ENCODE measurements around the gene MYRF.

MYRF gene

DNA sequence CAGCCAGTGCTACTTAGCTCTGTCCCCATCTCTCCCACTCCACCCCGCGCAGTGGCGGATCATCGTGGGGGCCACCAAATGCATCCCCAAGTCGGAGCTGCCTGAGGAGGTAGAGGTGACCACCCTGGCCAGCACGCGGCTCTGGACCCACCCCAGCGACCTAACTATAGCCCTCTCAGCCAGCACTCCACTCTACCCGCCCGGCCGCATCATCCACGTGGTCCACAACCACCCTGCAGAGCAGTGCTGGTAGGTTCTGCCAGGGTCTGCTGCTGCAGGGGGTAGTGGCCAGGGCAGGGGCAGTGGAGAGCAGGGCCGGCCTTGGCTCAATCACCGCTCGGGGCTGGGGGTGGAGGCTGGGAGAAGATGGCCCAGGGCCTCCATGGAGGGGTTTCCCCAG is 13.0 kb upstream of the MYRF start:
- no peak for DNase-seq (ENCODE audit: low read depth in 3 of 3)

DNA sequence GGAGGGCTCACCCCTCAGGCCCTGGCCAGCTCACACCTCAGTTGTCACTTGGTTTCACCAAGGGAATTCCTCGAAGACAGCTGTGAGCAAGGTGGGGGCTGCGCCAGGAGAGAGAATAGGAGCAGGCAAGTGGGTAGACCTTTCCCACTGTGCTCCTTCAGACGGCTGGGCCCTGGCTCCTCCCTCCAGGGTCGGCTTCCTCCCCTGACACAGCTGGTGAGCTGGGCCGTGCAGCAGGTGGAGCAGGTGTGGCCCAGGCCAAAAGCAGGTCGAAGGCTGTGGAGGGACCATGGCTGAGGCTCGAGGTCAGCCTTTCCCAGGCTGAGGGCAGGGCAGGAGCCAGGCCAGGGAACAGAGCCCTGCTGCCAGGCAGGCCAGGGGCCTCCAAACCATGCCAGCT is 12.5 kb upstream of the MYRF start:
- DNase-seq (ENCODE audit: low read depth in 3 of 3) = no peak

DNA sequence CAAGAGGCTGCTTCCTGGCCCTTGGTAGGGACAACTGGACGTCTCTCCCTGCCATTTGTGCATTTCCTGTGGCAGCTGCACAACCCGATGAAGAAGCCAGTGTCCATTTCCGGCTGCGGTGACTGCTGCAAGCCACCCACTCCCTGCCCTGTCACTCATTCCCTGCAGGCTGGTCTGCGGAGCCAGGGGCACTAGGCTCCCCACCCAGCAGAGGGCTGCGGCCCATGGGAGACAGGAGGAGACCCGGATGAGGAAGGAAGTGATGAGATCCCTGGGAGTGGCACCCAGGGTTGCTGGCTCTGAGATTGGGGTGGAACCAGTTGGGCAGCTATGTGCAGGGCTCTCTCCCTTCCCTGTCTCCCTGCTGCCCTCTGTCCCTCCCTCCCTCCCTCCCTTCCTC is 10.0 kb upstream of the MYRF start:
- no peak for DNase-seq (ENCODE audit: low read depth in 3 of 3)

DNA sequence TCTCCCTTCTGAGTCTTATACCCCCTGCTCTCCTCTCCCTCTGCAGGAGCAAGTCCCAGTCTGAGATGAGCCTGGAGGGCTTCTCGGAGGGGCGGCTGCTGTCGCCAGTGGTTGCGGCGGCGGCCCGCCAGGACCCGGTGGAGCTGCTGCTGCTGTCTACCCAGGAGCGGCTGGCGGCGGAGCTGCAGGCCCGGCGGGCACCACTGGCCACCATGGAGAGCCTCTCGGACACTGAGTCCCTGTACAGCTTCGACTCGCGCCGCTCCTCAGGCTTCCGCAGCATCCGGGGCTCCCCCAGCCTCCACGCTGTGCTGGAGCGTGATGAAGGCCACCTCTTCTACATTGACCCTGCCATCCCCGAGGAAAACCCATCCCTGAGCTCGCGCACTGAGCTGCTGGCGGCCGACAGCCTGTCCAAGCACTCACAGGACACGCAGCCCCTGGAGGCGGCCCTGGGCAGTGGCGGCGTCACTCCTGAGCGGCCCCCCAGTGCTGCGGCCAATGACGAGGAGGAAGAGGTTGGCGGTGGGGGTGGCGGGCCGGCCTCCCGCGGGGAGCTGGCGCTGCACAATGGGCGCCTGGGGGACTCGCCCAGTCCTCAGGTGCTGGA is 8.8 kb upstream of the MYRF start:
- no peak for DNase-seq (ENCODE audit: low read depth in 3 of 3)

DNA sequence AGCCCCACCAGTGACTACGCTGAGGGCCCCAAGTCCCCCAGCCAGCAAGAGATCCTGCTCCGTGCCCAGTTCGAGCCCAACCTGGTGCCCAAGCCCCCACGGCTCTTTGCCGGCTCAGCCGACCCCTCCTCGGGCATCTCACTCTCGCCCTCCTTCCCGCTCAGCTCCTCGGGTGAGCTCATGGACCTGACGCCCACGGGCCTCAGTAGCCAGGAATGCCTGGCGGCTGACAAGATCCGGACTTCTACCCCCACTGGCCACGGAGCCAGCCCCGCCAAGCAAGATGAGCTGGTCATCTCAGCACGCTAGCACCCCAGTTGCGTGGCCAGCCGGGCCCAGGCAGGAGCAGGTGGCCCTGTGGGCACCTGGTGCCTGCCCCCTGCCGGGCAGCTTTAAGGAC is 8.3 kb upstream of the MYRF start:
- DNase-seq (ENCODE audit: low read depth in 3 of 3) = no peak

DNA sequence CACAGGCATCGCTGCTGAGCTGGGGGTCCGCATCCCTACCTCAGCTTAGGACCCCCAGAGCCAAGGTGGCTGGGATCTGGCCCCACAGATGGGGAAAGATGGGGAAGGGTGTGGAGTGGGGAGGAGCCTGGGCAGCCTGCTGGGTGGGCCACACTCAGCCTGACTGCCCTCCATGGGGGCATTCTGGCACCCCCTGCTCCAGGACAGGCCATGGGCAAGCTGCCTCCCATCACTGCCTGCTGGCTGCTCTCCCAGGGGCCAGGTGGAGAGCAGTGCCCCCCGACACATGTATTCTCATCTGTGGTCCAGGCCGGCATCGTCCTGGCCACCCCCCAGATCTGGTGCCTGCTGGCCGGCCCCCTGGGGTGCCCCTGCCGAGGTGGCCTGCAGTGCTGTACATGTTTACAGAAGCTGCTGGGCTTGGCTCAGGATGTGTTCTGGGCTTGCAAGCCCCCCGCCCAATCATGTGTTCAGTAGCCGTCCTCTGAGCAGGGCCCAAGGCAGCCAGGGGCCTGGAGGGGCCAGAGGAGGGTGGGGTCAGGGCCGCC is 7.8 kb upstream of the MYRF start:
- no peak for DNase-seq (ENCODE audit: low read depth in 3 of 3)

DNA sequence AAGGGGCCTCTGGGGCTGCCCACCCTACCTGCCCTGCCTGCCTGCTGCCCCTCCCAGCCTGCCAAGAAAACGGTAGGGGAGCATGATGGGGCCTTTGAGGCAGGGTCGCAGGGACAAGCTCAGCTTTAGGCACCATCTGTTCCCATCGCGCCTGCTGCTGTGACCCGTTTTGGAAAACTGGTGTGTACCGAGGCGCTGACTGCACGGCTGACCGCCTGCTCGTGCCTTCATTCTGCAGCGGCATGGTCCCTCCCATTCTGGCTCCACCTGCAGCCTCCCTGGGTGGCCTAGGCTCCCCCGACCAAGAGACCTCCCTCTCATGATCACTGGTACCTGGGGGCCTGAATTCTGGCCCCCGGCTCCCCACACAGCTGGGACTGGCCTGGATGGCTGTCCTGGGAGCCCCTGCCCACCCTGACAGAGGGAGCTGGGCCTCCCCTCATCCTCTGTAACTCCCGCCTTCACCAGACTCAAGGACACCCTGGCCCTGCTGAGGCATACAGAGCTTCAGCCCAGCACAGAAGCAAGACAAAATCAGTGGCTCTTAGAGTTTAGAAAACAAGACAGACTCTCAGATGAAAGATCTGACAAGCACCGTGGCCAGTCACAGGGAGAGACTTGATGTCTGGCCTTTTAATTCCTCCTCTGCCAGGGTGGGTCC is 6.5 kb upstream of the MYRF start:
- no peak for DNase-seq (ENCODE audit: low read depth in 3 of 3)

DNA sequence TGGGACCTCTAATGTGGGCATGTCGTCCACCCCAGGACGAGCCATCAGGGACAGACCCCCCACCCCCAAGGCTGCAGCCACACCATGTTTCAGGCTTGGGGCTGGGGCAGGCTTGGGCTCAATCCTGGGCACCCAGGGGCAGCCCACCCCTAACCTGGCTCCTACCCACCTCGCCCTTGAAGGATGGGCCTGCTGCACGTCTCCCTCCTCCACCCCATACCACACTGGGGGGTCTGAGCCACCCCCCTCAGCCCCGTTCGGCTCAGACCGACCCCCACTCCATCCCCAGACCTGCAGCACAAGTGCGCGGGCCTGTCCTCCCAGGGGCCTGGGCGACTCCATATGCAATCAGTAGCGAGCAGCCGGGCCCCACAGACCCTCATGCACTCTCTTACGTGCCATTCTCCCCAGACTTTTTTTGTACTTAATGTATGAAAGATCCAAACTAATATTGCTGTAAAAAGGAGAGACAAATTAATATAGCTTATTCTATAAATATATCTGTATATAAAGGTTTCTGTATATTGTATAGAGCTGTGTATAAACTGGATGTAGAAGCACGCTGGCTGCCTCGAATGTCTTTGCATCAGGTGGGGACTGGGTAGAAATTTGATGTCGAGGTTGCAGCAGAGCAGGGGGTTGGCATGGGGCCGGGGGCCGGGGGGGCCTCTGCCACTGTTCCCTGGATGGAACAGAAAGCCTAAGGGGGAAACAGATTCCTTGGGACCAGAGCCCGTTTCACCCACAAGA is 5.8 kb upstream of the MYRF start:
- no peak for DNase-seq (ENCODE audit: low read depth in 3 of 3)

DNA sequence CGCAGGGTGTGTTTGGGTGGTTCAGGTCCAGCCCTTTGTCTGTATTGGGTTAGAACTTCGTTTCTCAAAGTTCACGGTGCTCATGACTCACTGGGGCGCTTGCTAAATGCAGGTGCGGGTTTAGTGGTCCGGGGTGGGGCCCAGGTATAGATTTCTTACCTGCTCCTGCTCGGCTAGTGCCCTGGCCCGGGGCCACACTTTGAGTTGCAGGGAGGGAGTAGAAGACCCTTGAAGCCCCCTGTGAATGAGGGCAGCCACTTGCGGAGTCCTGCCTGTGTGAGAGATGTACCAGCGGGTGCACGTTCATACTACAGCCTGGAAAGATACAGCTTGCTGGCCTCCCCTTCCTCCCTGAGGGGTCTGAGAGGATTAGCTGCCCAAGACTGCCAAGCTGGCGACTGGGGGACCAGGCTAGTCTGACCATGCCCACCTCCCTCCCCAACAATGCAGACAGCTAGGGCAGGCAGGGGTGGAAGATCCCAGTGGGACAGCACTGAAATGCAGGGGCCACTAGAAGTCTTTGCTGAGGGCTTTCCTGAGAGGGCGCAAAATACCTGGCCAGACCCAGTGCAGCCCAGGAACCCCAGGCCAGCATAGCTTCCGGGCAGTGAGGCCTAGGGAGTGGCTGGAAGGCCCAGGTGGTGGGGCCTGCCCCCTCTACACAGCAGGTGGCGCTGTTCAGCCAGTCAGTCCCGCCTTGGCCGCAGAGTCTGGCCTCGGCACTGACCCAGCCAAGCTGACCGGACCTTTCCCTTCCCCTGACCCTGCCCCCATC is 5.1 kb upstream of the MYRF start:
- no peak for DNase-seq (ENCODE audit: low read depth in 3 of 3)

DNA sequence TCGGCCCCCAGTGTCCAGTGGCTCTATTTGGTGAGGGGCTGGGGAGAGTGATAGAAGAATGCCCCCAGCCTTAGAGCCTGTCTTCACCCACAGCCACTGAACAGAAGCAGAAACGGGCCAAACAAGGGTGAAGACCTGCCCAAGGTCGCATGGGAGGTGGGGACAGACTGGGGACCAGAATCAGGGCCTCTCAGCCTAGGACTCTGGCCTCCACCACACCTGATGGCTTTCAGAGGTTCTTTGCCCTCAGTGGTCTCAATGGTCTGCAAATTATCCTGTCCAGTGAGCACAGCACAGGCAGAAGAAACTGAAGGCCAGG is 4.5 kb upstream of the MYRF start:
- DNase-seq (ENCODE audit: low read depth in 3 of 3) = no peak

DNA sequence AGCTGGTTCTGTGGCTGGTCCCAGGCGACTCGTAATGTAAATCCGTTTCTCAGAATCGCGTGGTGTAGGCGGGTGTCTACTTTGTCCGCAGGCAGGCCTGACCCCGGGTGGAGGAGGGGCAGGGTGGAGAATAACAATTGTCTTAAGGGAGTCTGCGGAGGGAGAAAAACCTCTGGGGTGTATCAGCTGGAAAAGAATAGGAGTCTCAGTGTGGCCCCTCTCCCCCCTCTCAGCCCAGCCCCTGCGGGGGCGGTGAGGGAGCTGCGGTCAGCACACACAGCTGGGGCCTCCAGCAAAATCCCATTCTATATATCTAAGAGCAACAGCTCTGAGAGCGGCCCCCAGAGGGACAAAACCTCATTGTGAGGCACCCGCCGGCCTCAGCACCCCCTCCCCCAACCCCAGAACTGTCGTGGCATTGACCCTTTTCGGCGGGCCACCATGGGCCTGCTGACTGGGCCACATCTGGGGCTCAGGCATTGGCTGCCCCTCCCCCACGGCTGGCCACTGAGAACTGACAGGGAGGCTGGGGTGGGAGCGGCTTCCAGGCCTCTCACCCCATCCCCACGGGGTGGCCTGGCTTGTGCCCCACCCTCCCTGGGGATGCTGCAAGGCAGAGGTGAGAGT is 2.7 kb upstream of the MYRF start:
- no peak for DNase-seq (ENCODE audit: low read depth in 3 of 3)

DNA sequence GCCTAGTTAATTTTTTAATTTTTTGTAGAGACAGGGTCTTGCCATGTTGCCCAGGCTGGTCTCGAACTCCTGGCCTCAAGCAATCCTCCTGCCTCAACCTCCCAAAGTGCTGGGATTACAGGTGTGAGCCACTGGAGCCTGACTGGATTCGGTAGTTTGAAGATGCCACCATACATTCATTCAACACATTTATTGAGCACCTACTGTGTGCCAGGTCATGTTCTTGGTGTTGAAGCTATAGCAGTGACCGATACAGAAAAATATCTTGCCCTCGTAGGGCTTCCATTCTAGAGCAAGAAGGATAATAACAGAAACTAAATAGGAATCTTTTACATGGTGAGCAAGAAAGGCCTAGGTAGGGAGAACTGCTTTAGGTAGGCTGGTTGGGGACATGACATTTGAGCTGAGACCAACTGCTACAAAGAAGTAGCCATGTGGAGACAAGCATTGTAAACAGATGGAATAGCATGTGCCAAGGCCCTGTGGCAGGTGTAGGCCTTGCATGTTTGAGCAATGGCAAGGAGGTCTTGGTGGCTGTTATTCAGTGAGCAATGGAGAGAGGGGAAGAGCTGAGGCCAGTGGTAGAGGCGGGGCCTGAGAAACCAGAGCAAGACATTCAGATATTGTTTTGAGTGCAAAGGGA is 1.7 kb upstream of the MYRF start:
- DNase-seq (ENCODE audit: low read depth in 3 of 3) = no peak

DNA sequence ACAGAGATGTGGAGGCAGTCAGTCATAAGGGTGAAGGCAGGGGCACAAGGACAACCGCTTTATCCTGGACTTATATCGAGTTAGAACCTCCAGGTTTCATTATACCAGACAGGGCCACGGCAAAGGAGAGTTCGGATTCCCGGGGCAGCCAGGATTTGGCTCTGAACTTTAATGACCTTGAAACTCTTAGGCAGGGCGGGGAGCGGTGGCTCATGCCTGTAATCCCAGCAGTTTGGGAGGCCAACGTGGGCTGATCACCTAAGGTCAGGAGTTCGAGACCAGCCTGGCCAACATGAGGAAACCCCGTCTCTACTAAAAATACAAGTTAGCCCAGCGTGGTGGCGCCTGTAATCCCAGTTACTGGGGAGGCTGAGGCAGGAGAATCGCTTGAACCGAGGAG is 1.1 kb upstream of the MYRF start:
- no peak for DNase-seq (ENCODE audit: low read depth in 3 of 3)

DNA sequence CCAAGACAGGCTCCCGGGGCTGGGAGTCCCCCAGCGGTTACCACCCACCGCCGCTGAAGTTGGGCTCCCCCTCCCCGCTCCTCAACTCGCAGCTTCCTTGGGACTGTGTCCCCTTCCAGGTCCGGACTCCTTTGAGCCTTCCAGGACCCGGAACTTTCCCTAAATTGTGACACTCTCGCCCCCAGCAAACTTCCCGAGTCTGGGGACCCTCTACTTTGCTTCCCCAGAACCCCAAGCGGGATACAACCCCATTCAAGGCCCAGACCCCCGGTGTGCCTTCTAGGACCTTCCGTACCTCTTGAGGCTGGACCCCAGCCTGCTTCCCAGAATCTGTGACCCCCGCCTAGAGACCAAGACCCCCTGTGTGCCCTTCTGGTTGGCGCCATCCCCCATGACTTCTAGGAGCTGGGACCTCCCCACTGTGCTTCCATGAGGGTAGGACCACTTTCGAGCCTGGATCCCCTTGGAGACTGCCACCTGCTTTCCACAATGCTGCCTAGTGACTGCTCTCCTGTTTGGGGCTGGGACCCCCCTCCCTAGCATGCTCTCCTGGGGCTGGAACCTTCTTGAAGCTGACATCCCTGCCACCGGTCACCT is 587 bp downstream of the MYRF start:
- DNase-seq (ENCODE audit: low read depth in 3 of 3) = no peak

DNA sequence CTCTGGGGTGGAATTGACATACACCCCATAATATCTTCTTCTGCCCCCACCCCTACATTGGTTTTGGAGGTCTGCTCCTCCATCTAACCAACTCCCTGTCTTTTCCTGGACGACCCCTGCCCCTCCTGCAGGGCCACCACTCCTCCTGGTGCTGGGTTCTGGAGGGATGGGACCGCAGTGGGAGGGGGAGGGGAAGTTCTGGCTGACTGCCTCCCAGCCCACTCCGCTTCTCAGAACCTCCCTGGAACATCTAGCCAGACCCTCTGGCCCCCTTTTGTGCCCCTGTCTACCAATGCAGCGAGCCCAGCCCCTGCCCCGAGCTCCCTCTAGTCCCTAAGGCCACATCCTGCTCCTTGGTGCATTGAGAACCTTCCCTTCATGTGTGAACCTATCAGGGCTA is 1.2 kb downstream of the MYRF start:
- DNase-seq (ENCODE audit: low read depth in 3 of 3) = no peak

DNA sequence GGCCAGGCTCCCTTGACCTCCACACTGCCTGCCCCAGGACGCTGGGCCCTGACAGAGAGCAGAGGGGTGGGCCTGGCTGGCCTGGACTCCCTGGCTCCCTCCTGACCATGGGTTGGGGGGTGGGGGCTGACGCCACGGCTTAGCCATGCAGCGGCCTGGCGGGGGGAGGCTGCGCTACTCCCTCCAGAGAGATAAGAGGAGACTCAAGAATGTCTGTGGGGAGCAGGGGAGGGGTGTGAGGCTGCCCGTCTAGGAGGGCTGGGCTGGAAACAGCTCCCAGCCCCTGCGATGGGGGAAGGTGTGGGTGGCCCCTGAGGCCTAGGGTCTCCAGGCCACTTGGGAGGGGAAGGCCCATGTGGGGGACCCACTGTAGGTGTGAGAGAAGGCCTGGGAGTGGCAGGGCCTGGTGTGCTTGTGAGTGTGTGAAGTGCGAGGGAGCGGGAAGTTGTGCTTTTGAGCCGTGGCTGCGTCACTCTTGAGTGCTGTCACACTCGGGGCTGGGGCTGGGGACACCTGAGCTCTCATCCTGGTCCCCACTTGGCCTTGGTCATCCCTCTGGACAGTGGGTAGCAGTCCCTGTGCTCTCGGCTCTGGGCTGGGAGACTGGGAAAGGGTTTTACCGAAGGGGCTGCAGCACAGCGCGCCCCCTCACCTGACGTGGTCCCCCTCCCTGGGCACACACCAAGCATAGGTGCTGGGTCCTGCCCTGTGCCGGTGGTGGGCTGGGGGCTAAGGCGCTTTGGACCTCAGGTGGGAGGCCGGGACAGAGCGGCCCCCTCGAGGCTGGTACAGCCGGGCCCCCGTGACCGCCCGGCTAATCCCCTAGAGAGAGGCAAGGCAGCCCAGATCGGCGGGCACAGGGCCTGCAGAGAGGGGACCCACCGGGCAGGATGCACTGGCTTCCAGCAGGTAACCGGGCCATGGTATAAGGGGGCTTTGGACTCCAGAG is 2.4 kb downstream of the MYRF start:
- DNase-seq (ENCODE audit: low read depth in 3 of 3) = no peak

DNA sequence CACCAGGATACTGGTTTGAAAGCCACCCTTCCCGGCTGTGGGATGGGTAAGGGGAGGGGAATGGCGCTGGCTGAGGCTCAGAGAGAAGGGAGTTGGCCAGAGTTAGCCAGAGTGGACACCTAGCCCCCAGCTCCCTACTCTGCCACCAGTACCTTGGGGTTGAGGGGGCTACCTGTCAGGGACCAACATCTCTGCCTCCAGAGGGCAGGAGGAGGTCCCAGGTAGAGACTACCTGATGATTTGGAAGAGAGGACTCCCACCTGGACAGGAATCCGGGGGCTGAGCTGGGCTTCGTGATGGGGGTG is 3.7 kb downstream of the MYRF start:
- no peak for DNase-seq (ENCODE audit: low read depth in 3 of 3)

DNA sequence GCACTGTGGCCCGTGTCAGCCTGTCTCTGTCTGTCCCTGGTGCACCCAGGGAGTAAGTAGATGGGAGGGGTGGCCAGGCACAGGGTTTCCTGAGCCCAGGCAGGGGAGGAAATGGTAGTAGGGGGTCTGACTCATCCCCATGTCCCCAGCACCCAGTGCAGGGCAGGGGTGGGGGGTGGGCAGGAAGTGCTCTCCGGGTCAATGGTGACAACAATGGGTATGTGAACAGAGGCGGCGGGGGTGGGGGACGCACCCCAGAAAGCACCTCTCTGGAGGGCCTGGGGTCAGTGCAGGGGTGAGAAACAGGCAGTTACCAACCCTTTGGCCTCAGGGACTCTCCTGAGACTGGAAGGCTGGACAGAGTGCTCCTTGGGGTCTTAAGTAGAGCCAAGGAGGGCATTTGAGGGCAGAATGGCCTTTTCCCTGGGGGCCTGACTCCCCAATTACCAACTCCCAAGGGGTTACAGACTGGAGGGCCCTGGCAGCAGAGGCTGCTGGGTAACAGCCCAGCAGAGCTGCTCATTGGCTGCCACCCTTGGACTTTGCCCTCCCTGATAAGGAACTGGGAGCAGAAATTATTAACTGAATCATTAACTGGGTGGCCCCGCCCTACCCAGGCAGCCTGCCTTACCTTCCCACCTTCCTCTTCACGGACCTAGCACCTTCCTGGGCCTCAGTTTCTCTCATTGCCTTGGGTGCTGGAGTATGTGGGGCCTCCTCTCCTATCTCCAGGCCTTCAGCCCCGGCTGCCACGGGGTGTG is 4.2 kb downstream of the MYRF start:
- DNase-seq (ENCODE audit: low read depth in 3 of 3) = no peak

DNA sequence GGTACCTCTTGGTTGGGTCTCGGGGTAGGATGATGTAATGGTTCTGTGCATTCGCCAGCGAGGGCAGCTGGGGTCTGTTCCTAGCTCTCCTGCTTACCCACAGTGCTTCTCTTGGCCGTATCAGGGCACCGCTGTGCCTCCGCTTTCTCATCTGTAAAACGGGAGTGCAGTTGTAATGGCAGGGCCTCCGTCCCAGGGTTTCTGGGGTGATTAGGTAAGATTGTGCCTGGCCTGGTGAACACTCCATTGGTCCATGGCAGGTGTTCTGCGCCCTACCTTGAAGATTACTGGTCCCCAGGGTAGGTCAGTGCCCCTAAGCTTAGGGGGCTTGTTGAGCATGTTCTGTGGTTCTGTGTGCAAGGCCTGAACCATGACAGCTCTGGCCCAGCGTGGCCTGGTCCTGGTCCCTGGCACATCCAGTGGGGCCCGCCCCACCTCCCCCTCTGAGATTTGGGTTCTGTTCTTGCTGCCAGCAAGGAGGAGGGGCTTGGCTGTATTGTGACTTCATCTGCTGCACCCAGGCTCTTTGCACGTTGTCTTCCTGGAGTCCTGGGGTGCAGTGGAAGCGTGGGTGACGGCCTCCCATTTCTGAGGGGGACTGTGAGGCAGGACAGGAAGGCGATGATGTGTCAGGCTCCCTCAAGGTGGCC is 4.9 kb downstream of the MYRF start:
- DNase-seq (ENCODE audit: low read depth in 3 of 3) = no peak
